Left colon (tissue), 2 donors: Measurements from ENCODE around the gene SPEG. TPM values are rescaled to one million over a fixed set of nuclear protein-coding genes. Genes with fewer than 3 reads are reported as not detected.

Experiments used
- ATAC-seq: fragments of 200-7000 bp; cut with Tn5 transposase; one replicate; pipeline ENCODE4 v1.9.1; 2020; ENCODE audit warnings: mild to moderate bottlenecking, moderate library complexity
- DNase-seq, 2 donors: peaks; one replicate each; pipeline ENCODE4 v3.0.0-alpha.2; 2020
- intact Hi-C, 2 donors: fragments of 100-400 bp; cut with DNase I in 1 of 2; cut with micrococcal nuclease in 1 of 2; formaldehyde crosslinking; loops; one replicate each; pipeline versions ENCODE4 v1.11.2 to v1.14.0; 2022; cut with DNase I, micrococcal nuclease
- total RNA-seq, 2 donors: library from RNA; stranded (reverse); fragmentation: NEBNext Ultra II Directional; extraction: Animal tissue kit (Norgen Biotek cat#: 25700); gene quantifications; one replicate each; pipeline ENCODE4 v1.2.1, GENCODE V29; 2021
- donor health status: DM: no; HTN: no; CAD: no.
- donor health status: DM: yes; HTN: yes; CAD: no.

Gene SPEG
- total RNA-seq, 2 donors from 2014 or later: 2.9 to 29.4 TPM

DNA sequence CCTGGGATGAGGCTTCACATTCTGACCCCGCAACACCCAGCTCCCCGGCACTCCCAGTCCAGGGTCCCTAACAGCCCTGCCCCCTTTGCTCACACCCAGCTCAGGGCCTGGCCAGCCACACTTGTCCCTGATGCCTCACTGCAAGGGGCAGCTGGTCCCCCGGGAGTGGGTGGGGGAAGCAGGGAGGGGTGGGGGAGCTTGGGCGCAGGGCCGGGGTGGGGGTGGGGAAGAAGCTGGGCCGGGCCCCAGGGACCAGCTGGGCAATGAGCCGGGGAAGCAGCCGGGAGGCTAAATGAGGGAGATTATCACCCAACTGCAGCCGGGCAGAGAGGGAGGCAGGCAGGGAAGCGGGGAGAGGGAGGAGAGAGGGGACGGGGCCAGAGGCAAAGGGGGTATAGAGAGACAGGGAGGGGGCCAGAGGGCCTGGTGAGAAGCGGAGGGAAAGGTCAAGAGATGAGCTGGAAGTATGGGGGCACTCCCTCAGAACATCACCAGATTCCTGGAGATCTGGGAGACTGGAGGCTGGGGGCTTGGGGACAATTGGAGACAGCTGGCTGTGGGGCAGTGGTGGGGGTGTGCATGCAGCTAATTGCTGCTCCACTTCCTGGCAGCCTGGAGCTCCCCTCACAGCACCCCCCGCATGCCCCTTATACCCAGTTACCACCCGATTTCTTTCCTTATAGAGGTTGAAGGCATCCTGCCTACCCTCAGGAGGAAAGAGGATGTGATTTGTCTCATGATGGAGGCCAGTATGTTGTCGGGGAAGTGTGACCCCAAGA lies 77.1 kb downstream of the SPEG start:
- DNase-seq: no peak
- no peak for ATAC-seq
- intact Hi-C loops: no loop called here

- no peak for DNase-seq
- intact Hi-C loops: no loop called here
- ATAC-seq: no peak
Observed at GRCh38 chr2:219512524-219513216, 78.0 kb downstream of the SPEG start.

DNA sequence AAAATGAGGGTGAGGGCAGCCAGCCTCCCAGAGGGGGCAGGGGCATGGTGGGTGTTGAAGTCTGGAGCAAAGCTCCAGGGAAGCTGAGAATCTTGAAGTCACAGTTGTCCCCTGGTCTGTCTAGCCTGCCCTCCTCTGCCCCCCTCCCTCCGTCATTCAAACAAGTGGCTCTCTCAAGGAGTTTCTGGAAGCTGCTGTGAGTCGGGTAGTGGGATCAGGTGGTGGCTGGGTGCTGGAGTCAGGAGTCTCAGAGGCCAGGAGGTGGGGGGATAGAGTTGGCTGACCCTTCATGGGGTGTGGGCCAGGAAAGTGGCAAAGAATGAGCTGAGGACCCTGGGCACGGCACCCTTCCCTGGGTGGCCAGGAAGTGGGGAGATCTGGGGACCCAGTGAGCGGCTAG lies 79.1 kb downstream of the SPEG start:
- DNase-seq (no peak), ATAC-seq (no peak)
- intact Hi-C loops: no loop called here

DNA sequence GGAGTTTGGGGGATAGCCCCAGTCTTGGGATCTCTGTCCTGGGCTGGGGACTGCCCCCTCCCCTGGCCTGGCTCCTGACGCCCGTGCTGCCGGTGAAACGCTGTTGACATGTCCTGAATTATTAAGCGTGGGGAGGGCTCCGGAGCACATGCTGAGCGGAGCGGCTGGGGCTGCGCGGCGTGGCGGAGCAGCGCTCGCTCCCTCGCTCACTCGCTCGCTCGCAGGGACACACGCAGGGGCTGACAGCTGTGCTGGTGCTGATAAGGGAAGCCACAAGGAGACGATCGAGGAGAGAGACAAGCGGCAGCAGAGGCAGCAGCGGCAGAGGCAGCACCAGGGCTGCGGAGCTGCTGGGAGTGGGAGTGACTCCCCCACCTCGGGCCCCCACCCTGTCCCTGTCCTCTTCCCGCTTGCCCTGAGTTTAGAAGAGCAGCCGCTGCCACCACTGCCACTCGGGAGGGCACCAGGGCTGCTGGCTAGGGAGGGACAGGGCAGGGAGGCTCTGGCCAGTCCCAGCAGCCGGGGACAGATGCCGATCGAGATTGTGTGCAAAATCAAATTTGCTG lies 79.6 kb downstream of the SPEG start, which contains the start of gene ASIC4:
TSS of gene ASIC4 (plus strand) at position 287 of the 566 bp plus-strand sequence. CDS start at position 530, 243 bp downstream.
- DNase-seq (no peak), ATAC-seq (no peak)
- intact Hi-C loops: no loop called here

DNA sequence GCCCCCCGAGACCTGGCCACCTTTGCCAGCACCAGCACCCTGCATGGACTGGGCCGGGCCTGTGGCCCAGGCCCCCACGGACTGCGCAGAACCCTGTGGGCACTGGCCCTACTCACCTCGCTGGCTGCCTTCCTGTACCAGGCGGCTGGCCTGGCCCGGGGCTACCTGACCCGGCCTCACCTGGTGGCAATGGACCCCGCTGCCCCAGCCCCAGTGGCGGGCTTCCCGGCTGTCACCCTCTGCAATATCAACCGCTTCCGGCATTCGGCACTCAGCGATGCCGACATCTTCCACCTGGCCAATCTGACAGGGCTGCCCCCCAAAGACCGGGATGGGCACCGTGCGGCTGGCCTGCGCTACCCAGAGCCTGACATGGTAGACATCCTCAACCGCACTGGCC lies 80.2 kb downstream of the SPEG start:
- no peak for DNase-seq
- intact Hi-C loops: no loop called here
- ATAC-seq: no peak

DNA sequence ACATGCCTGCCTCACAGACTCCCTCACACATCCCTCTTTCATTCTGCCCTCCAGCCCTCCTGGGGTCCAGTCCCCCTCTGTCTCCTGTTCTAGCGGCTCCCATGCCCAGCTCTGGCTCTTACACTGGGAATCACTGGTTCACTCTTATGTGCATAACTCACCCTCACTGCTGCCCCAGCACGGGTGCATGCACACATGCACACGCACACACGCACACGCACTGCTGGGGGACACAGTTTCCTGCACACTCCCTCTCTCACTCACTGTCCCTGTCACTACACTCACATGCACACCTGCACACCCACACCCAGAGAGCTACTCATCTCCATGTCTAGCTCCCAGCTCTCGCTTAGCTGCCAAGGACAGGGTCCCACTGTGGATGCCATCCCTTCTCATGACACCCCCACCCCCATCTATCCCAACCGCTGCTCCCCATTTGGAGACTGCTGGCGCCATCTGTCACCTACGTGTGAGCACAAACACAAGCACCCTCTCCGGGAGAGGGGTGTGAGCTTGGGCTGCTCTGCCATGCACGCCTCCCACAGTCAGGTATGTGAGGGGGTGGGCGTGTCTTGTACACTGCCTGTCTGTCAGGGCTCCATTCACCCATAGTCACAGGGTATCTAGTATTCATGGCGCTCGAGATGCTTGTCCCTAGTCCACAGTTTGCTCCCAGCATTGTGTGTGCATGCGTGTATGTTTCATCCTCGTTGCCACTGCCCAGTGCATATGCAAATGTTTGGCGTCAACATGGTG lies 81.4 kb downstream of the SPEG start:
- ATAC-seq: no peak

DNA sequence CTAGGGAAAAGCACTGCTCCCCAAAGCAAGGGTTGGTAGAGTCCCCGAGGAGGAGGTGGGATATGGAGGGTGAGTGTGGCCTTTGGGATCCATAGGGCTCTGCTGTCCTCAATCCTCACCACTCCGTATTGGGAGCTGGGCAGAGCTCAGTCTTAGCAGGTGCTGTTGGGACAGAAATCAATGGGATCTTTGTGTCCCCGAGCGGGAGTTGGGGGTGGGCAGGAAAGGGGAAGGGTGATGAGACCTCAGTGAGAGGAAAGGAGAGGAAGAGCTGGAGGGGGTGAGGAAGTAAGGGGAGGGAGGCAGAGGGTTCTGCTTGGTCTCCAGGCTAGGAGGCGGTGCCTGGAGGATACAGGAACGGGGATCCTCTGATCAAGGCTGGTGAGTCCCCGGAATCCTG lies 82.2 kb downstream of the SPEG start:
- intact Hi-C loops: no loop called here

More for the DNA sequence above, 81.4 kb downstream of the SPEG start:
- DNase-seq: no peak
- intact Hi-C loops: no loop called here

GRCh38 chr2:219517954-219518778 lies 83.5 kb downstream of the SPEG start:
- DNase-seq (no peak), ATAC-seq (no peak)
- intact Hi-C loops: no loop called here

More for the DNA sequence above, 82.2 kb downstream of the SPEG start:
- DNase-seq (no peak), ATAC-seq (no peak)

DNA sequence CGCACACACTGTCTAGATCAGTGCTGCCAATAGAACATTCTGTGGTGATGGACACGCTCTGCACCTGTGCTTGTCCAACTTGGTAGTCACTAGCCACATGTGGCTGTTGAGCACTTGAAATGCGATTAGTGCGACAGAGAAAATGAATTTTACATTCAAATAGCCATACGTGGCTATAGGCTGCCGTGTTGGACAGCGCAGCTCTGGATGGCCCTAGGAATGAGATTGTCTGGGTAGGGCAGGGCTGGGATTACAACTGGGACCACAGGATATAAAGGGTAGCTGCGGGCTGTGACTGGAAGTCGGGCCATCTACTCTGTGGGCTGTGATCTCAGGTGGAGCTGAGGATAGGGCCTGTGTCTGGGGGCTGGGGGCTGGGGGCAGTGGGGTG lies 84.9 kb downstream of the SPEG start:
- ATAC-seq (no peak), DNase-seq (no peak)
- intact Hi-C loops: no loop called here

DNA sequence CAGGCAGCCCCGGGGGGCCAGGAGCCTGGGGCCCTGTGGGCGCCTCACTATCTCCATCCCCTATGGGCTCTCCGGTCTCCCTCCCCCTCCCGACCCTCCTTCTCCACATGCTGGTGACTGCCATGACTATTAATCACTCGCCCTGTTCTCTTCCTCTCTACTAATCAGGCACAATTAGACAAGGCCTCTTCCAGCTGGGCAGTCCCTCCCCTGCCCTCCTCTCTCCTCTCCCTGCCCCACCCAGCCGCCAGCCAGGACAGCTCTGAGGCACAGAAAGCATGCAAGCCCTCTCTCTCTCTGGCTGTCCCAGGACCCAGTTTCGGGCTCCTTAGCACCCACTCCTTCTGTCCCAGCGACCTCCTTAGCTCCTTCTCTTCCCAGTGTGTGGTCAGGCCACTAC lies 85.4 kb downstream of the SPEG start:
- intact Hi-C loops: loop anchor here (10.0 kb wide), 1 partner anchor 45 kb away; no protein-coding TSS in a partner anchor
- ATAC-seq (no peak), DNase-seq (no peak)

DNA sequence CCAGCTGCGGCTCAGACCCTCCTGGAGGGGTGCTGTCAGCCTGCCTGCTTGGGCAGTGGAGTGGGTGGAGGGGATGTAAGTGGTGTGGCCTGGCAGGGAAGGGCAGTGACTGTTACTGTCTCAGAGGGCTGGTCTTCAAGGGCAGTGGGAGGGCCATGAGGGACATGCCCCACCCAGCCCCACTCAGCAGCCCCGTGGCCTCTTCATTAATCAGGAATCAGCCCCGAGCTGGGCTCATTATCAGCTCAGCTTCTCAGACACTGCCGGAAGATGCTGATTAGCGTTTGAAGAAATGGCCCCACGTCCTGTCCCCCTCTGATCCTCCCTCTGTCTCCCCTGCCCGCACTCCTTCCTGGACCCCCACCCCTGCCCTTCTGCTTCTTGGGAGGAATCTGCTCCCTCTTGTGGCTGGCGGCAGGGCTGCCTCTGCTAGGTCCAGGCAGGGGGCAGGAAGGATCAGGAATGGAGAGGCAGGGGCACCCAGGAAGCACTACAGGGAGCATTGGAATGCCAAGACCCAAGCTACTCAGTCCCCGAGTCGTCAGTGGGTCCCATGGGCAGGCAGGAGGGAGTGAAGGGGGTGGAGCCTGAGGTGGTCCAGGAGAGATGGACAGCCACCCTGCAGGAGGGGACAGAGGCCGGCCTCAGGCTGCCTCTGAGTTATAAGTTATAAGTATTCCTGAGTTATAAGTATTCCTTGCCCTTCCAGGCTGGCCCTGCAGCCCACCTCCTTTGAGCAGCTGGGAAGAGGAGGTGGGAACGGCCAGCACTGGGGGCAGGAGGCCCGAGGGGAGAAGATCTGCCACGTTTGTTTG lies 86.6 kb downstream of the SPEG start:
- intact Hi-C loops: loop anchor here (10.0 kb wide), 1 partner anchor 46 kb away; no protein-coding TSS in a partner anchor
- DNase-seq (no peak), ATAC-seq (peak; percentile 35)

DNA sequence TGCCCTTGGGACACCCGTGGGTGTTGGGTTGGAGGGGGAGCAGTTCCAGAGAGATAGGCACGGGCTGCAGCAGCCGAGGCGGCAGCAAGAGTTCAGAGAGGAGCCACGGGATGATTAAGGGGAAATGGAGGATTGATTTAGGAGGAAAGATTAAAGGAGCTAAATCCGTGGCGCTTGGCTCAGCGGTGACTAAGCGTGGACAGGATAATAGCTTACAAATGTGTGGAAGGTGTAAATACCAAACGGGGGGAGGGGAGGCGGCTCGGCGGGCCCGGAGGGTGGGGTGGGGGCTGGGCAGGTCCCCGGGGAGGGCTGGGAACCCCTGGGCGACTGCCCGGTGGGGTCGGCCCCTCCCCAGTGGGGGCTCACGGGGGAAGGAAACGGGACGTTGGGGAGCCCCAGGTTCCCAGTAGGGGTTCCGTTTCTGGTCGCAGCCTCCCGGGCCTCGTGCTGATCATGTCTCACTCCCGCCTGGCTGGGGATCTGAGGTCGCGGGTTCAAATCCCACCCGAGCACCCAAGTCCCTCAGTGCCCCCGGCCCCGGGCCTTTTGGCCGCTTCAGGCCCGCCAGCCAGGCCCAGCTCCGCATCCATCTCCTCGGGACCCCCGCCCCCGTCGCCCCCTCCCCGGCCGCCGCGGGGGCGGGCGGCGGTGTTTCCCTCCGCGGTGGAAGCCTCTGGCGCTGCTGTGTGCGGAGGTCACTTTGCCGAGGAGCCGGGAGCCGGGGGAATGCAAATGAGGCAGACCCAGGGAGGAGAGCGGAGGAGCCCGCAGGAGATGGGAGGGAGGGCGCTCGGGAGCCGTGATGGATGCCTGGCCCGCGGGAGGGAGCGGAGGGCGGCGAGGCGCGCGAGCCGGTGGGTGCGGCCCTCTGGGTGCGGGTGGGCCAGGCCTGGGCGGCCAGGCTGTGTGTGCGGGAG lies 87.7 kb downstream of the SPEG start:
- intact Hi-C loops: loop anchor here (10.0 kb wide), 1 partner anchor 48 kb away; no protein-coding TSS in a partner anchor
- ATAC-seq: peak; percentile 29
- no peak for DNase-seq

- no peak for DNase-seq
- peak; percentile 9 for ATAC-seq
- intact Hi-C loops: loop anchor here (10.0 kb wide), 1 partner anchor 48 kb away; no protein-coding TSS in a partner anchor
Observed at GRCh38 chr2:219523031-219523671, 88.5 kb downstream of the SPEG start.

- ATAC-seq: no peak
- DNase-seq: no peak
- intact Hi-C loops: loop anchor here (10.0 kb wide), 1 partner anchor 50 kb away; no protein-coding TSS in a partner anchor
Observed at GRCh38 chr2:219524817-219525216, 90.2 kb downstream of the SPEG start.

- intact Hi-C loops: loop anchor here (10.0 kb wide), 1 partner anchor 51 kb away; no protein-coding TSS in a partner anchor
- ATAC-seq (no peak), DNase-seq (no peak)
Observed at GRCh38 chr2:219525533-219526232, 91.0 kb downstream of the SPEG start.
